Inferior parietal cortex (tissue), 1 donor: ENCODE data around the gene TECPR2.
A peak's percentile ranks its signal among the peaks of the same experiment; 100 is the strongest.
"Not testable (repeated sequence)": the region's sequence is repeated elsewhere in the genome, so short reads cannot be mapped to it uniquely, and the experiment has no call there.

ENCODE experiments used
- DNase-seq: peaks from one replicate; pipeline ENCODE4 v3.0.0-alpha.2; 2016; ENCODE audit errors: extremely low spot score

The TECPR2 gene

GRCh38 chr14:102333795-102334705, 28.7 kb upstream of the TECPR2 start:
- no peak for DNase-seq

- no peak for DNase-seq
Observed at GRCh38 chr14:102335163-102335562, 27.6 kb upstream of the TECPR2 start.

- DNase-seq: no peak
Observed at GRCh38 chr14:102338724-102339123, 24.0 kb upstream of the TECPR2 start.

- no peak for DNase-seq
Observed at GRCh38 chr14:102341566-102341965, 21.2 kb upstream of the TECPR2 start.

GRCh38 chr14:102342238-102342637, 20.5 kb upstream of the TECPR2 start:
- no peak for DNase-seq

GRCh38 chr14:102344084-102344483, 18.7 kb upstream of the TECPR2 start:
- DNase-seq: no peak

- DNase-seq: peak; percentile 86
Observed at GRCh38 chr14:102344485-102344884, 18.3 kb upstream of the TECPR2 start.

GRCh38 chr14:102345232-102345631, 17.5 kb upstream of the TECPR2 start:
- no peak for DNase-seq

GRCh38 chr14:102346645-102347044, 16.1 kb upstream of the TECPR2 start:
- no peak for DNase-seq

- DNase-seq: no peak
Observed at GRCh38 chr14:102348376-102348775, 14.4 kb upstream of the TECPR2 start.

GRCh38 chr14:102351023-102351422, 11.7 kb upstream of the TECPR2 start:
- DNase-seq: no peak

GRCh38 chr14:102351593-102351992, 11.1 kb upstream of the TECPR2 start:
- not testable (repeated sequence) for DNase-seq

GRCh38 chr14:102352213-102352612, 10.5 kb upstream of the TECPR2 start:
- DNase-seq: no peak

GRCh38 chr14:102353126-102353619, 9.6 kb upstream of the TECPR2 start:
- DNase-seq: no peak

GRCh38 chr14:102356280-102356679, 6.5 kb upstream of the TECPR2 start:
- DNase-seq: no peak

- DNase-seq: no peak
Observed at GRCh38 chr14:102359341-102359740, 3.4 kb upstream of the TECPR2 start.

- no peak for DNase-seq
Observed at GRCh38 chr14:102360388-102360787, 2.4 kb upstream of the TECPR2 start.

GRCh38 chr14:102362084-102362483, 657 bp upstream of the TECPR2 start:
- peak; percentile 27 for DNase-seq

- DNase-seq: peak; percentile 46
Observed at GRCh38 chr14:102363182-102363943, 622 bp downstream of the TECPR2 start.

GRCh38 chr14:102370305-102370809, 7.6 kb downstream of the TECPR2 start:
- DNase-seq: no peak

GRCh38 chr14:102371361-102371760, 8.6 kb downstream of the TECPR2 start:
- DNase-seq: no peak

GRCh38 chr14:102373110-102373509, 10.4 kb downstream of the TECPR2 start:
- DNase-seq: no peak
